PC-3 (cell line): Measurements from ENCODE around the gene PATL2. TPM values are rescaled to one million over a fixed set of nuclear protein-coding genes. Genes with fewer than 3 reads are reported as not detected.

ENCODE experiments used
- ATAC-seq: fragments of 200-7000 bp; cut with Tn5 transposase; 2 replicates; pipeline ENCODE4 v1.9.1; 2020; ENCODE audit warnings: mild to moderate bottlenecking, moderate library complexity
- BruUV-seq: library from RNA; stranded (reverse); fragments of 400-500 nt; replicated peaks from 2 replicates; lab custom pipeline; 2021; lab: Mats Ljungman, UMichigan
- CTCF ChIA-PET: fragments of 300-600 bp; sonication (Branson Sonifier 250); formaldehyde crosslinking; loops from one replicate; lab custom pipeline; 2022; ENCODE audit warnings: antibody characterized with exemption; lab: Charles Lee
- POLR2A ChIA-PET: fragments of 300-600 bp; sonication (Branson Sonifier 250); formaldehyde crosslinking; loops from one replicate; lab custom pipeline; 2022; ENCODE audit warnings: antibody characterized with exemption; ENCODE audit not compliant: unreplicated experiment; lab: Charles Lee
- DNase-seq: peaks from one replicate; pipeline ENCODE4 v3.0.0-alpha.2; 2015
- H2AFZ ChIP-seq: fragments of 300-600 bp; sonication (generic); 2 replicates; pipeline ENCODE4 v1.6.0; 2016; ENCODE audit warnings: antibody characterized with exemption, low read length
- H3F3A ChIP-seq: fragments of 300-600 bp; sonication (generic); one replicate; pipeline ENCODE4 v1.6.0; 2017; ENCODE audit warnings: antibody characterized with exemption, low read length, control low read depth, mild to moderate bottlenecking; ENCODE audit not compliant: unreplicated experiment
- H3K27ac ChIP-seq: fragments of 300-600 bp; sonication (generic); 2 replicates; pipeline ENCODE4 v1.5.1; 2016; ENCODE audit warnings: mild to moderate bottlenecking, low read length
- H3K27me3 ChIP-seq: fragments of 300-600 bp; sonication (generic); 2 replicates; pipeline ENCODE4 v1.6.1; 2016; ENCODE audit warnings: low read length, mixed read lengths
- H3K36me3 ChIP-seq: fragments of 300-600 bp; sonication (generic); 2 replicates; pipeline ENCODE4 v1.6.1; 2016; ENCODE audit warnings: low read depth, mixed run types, low read length, mixed read lengths
- H3K4me1 ChIP-seq: fragments of 300-600 bp; sonication (generic); 2 replicates; pipeline ENCODE4 v1.5.1; 2016; ENCODE audit warnings: low read length; ENCODE audit not compliant: insufficient read depth
- H3K4me2 ChIP-seq: fragments of 300-600 bp; sonication (generic); 2 replicates; pipeline ENCODE4 v1.6.0; 2016; ENCODE audit warnings: low read length
- H3K4me3 ChIP-seq: fragments of 300-600 bp; sonication (generic); 2 replicates; pipeline ENCODE4 v1.5.1; 2016; ENCODE audit warnings: mild to moderate bottlenecking, low read length, mixed read lengths
- H3K79me2 ChIP-seq: fragments of 300-600 bp; sonication (generic); 2 replicates; pipeline ENCODE4 v1.6.1; 2017; ENCODE audit warnings: low read length, mixed read lengths
- H3K9ac ChIP-seq: fragments of 300-600 bp; sonication (generic); 2 replicates; pipeline ENCODE4 v1.6.0; 2016; ENCODE audit warnings: mild to moderate bottlenecking, low read length
- H3K9me2 ChIP-seq: fragments of 300-600 bp; sonication (generic); replicated peaks from 2 replicates; pipeline ENCODE4 v1.6.1; 2016; ENCODE audit warnings: mixed run types, low read length, mixed read lengths
- H3K9me3 ChIP-seq: fragments of 300-600 bp; sonication (generic); 2 replicates; pipeline ENCODE4 v1.6.1; 2016; ENCODE audit warnings: low read length, mixed read lengths
- H4K20me1 ChIP-seq: fragments of 300-600 bp; sonication (generic); 2 replicates; pipeline ENCODE4 v1.6.1; 2016; ENCODE audit warnings: low read length, mixed read lengths
- CTCF ChIP-seq: fragments of 300-600 bp; sonication (generic); conservative IDR thresholded peaks from 2 replicates; pipeline ENCODE4 v1.5.1; 2017; ENCODE audit warnings: antibody characterized with exemption, low read depth, mild to moderate bottlenecking, low read length
- EZH2 ChIP-seq: fragments of 300-600 bp; sonication (generic); IDR thresholded peaks from one replicate; pipeline ENCODE4 v1.6.1; 2017; ENCODE audit warnings: antibody characterized with exemption, mild to moderate bottlenecking, low read length; ENCODE audit not compliant: unreplicated experiment
- EZH2phosphoT487 ChIP-seq: fragments of 300-600 bp; sonication (generic); IDR thresholded peaks from 2 replicates; pipeline ENCODE4 v1.6.1; 2018; ENCODE audit warnings: mild to moderate bottlenecking, antibody characterized with exemption, low read length, borderline replicate concordance
- intact Hi-C: fragments of 100-400 bp; cut with micrococcal nuclease; formaldehyde crosslinking; loops from 2 replicates; pipeline ENCODE4 v1.9.0; 2023
- total RNA-seq: library from RNA; depleted of rRNA; stranded (reverse); fragments of >200 nt; gene quantifications from 2 replicates; pipeline ENCODE4 v1.2.3, GENCODE V29; 2014

The PATL2 gene
- total RNA-seq, 1 experiment from 2014 or later = 0.15 TPM

- H3K36me3 ChIP-seq = peaks cover 24% of the 10 kb centered on the region
- H3K4me3 ChIP-seq = no peak overlapping the region
- no peak overlapping the region for H2AFZ ChIP-seq
- no peaks in the 10 kb centered on the region for H3F3A ChIP-seq
- peaks cover 18% of the 10 kb centered on the region for H3K79me2 ChIP-seq
- H4K20me1 ChIP-seq = no peaks in the 10 kb centered on the region
- CTCF ChIA-PET = no interaction called here
- ATAC-seq (no peak), DNase-seq (no peak)
- BruUV-seq = no TSS peak
- H3K9ac ChIP-seq = no peak overlapping the region
- H3K9me3 ChIP-seq = no peaks in the 10 kb centered on the region
- H3K27me3 ChIP-seq = no peaks in the 10 kb centered on the region
- no peaks in the 10 kb centered on the region for H3K9me2 ChIP-seq
- intact Hi-C loops = no loop called here
- no peak overlapping the region for H3K4me2 ChIP-seq
- no peaks in the 10 kb centered on the region for H3K4me1 ChIP-seq
- POLR2A ChIA-PET = no interaction called here
- no peak for TF ChIP-seq EZH2
- TF ChIP-seq CTCF = no peak
- no peak for TF ChIP-seq EZH2phosphoT487
- H3K27ac ChIP-seq = no peak overlapping the region
These were observed 63.5 kb downstream of the PATL2 start for GRCh38 chr15:44647637-44648036.

- Histone ChIP-seq H3K4me2 (no peak overlapping the region), H3F3A (no peaks in the 10 kb centered on the region), H3K79me2 (peaks cover 18% of the 10 kb centered on the region), H3K36me3 (peaks cover 24% of the 10 kb centered on the region), H4K20me1 (no peaks in the 10 kb centered on the region), H3K27ac (no peak overlapping the region), H3K4me3 (no peak overlapping the region), H3K9ac (no peak overlapping the region), H3K4me1 (no peaks in the 10 kb centered on the region), H3K9me2 (no peaks in the 10 kb centered on the region), H2AFZ (no peak overlapping the region), H3K9me3 (no peaks in the 10 kb centered on the region), H3K27me3 (no peaks in the 10 kb centered on the region)
- DNase-seq = no peak
- ChIA-PET POLR2A (no interaction called here), CTCF (no interaction called here)
- intact Hi-C loops = no loop called here
- TF ChIP-seq EZH2phosphoT487 (no peak), CTCF (no peak), EZH2 (no peak)
- no TSS peak for BruUV-seq
- ATAC-seq = no peak
These were observed 64.1 kb downstream of the PATL2 start for GRCh38 chr15:44647036-44647435.

- ChIA-PET POLR2A (no interaction called here), CTCF (no interaction called here)
- Histone ChIP-seq H3K4me2 (no peak overlapping the region), H3K79me2 (peaks cover 18% of the 10 kb centered on the region), H3K27me3 (no peaks in the 10 kb centered on the region), H3K9ac (no peak overlapping the region), H3F3A (no peaks in the 10 kb centered on the region), H3K36me3 (peaks cover 24% of the 10 kb centered on the region), H3K9me2 (no peaks in the 10 kb centered on the region), H3K9me3 (no peaks in the 10 kb centered on the region), H3K27ac (no peak overlapping the region), H4K20me1 (no peaks in the 10 kb centered on the region), H2AFZ (no peak overlapping the region), H3K4me3 (no peak overlapping the region), H3K4me1 (no peaks in the 10 kb centered on the region)
- DNase-seq (no peak), ATAC-seq (no peak)
- TF ChIP-seq EZH2phosphoT487 (no peak), EZH2 (no peak), CTCF (no peak)
- intact Hi-C loops = no loop called here
- no TSS peak for BruUV-seq
These were observed 64.7 kb downstream of the PATL2 start for GRCh38 chr15:44646460-44646859.
